HG02642 (cell line): Measurements from ENCODE around the gene MRFAP1.
"Not testable (repeated sequence)": the region's sequence is repeated elsewhere in the genome, so short reads cannot be mapped to it uniquely, and the experiment has no call there.

Experiments
- ATAC-seq: cut with Tn5 transposase; IDR thresholded peaks from one replicate; pipeline ENCODE4 v1.9.1; 2021; ENCODE audit warnings: mild to moderate bottlenecking; ENCODE audit not compliant: unreplicated experiment, poor library complexity

MRFAP1 gene

DNA sequence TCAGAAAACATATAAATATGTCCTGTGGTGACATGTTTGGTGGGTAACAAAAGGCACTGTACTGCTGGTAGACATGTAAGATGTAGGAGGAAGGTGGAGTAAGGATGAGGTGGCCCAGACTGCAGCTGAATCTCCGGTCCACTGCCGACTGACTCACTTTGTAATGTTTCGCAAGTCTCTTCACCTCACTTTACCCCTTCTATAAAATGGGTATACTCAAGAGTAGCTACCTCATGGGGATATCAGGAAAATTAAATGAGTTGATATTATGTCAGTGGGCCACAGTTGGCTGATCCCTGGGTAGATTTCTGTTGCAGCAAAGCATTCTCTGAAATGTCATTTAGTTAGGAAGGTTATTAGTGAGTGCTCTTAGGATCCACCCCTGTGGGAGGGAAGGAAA lies 22.1 kb downstream of the MRFAP1 start:
- ATAC-seq: no peak

DNA sequence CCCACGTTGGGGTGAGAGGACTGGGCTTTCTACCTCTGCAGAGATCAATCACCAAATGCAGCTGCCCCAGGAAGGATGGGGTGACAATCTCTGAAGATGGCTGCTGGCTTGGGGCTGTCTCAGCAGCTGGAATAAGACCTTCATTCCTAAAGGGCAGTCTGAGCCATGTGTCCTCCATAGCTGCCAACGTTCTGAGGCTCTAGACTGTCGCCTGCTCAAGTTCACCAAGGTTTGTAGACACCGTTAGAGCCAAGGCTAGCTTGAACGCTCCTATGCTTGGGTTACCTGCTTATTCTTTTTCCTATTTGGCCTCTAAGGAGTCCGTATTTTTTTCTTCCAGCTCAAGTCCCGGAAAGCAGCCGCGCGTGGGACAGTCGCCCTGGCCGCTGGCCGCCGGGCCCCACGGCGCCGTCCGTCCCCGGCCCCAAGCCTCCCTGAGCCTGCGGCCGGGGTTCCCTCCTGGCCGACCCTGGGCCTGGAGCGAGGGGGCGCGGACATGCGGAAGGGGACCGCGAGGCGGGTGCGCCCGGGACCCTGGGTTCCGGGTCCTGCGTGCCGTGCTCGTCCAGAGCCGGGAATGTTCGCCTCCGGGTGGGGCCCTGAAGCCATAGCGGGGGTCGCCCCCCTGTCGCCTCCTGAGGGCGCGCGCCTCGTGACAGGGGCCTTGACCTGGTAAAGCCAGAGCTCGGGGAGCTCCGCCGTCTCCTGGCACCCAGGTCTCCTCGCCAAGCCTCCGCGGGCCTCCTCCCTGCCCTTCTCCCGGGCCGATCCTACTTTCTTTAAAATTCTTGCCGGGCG lies 23.3 kb downstream of the MRFAP1 start:
- ATAC-seq: no peak

DNA sequence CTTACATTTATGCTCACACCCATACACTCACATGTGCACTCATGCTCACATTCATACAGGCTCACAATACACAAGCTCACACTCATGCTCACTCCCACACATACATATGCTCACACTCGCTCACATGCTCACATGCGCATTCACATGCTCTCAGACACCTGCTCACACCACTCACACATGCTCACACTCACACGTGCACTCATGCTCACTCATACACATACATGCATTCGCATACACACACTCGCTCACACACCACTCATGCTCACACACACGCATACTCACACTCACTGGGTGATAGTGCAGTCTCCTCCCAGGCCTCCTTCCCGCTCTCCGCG lies 24.8 kb downstream of the MRFAP1 start:
- no peak for ATAC-seq

DNA sequence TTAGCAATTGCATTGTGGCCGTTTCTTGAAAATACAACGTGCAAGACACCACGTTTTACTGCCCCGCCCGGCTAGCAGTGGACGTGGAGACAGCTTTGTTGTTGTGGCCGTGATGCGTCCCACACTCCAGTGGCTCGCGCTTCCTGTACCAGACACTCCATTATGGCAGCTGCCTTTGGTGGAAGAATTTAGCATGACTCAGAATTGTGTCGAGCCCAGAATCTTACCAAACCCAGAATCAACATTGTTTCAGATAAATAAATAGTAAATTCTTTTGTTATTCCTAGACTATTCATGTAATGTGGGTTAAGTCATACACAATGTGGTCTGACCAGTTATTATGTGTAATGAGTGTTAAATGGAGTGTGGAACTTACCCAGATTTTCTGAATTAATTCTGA lies 27.9 kb downstream of the MRFAP1 start:
- ATAC-seq: no peak

DNA sequence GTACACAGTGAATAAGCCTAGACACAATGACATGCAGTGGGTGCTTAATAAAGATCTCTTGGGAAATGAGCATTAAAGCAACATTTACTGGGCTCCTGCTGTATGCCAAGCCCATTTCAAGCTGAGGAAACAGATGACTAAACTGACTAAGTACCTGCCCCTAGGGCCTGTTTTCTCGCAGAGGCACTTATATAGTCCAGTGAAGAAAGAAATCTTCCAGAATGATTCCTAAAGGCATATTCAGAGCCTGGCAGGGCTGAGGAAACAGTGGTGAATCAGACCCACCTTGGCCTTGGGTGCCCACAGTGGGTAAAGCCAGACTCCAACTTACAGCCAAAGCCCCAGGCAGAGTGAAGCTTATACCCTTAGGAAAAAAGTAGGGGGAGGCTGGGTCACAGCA lies 31.2 kb downstream of the MRFAP1 start:
- no peak for ATAC-seq

DNA sequence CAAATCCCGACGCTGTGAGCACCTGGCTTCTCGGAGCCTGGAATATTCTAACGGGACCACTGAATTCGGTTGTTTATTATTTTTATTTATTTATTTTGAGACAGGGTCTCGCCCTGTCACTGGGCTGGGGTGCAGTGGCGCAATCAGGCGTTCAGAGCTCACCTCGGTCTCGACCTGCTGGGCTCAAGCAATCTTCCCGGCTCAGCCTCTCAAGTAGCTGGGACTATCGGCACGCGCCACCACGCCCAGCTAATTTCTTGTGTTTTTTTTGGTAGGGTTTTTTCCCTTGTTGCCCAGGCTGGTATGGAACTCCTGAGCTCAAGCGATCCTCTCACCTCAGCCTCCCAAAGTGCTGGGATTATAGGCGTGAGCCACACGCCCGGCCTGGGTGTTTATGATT lies 31.6 kb downstream of the MRFAP1 start:
- ATAC-seq: no peak

DNA sequence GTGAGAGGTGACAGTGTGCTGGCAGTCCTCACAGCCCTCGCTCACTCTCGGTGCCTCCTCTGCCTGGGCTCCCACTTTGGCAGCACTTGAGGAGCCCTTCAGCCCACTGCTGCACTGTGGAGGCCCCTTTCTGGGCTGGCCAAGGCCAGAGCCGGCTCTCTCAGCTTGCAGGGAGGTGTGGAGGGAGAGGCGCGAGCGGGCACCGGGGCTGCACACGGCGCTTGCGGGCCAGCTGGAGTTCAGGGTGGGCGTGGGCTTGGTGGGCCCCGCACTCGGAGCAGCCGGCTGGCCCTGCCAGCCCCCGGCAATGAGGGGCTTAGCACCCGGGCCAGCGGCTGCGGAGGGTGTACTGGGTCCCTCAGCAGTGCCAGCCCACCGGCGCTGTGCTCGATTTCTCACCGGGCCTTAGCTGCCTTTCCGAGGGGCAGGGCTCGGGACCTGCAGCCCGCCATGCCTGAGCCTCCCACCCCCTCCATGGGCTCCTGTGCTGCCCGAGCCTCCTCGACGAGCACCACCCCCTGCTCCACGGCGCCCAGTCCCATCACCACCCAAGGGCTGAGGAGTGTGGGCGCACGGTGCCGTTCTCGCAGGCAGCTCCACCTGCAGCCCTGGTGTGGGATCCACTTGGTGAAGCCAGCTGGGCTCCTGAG lies 32.2 kb downstream of the MRFAP1 start:
- ATAC-seq: not testable (repeated sequence)

DNA sequence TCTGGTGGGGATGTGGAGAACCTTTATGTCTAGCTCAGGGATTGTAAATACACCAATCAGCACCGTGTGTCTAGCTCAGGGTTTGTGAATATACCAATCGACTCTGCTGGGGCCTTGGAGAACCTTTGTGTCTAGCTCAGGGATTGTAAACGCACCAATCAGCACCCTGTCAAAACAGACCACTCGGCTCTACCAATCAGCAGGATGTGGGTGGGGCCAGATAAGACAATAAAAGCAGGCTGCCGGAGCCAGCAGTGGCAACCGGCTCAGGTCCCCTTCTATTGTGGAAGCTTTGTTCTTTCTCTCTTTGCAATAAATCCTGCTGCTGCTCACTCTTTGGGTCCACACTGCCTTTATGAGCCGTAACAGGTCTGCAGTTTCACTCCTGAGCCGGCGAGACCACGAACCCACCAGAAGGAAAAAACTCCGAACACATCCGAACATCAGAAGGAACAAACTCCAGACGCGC lies 32.7 kb downstream of the MRFAP1 start:
- ATAC-seq: not testable (repeated sequence)

DNA sequence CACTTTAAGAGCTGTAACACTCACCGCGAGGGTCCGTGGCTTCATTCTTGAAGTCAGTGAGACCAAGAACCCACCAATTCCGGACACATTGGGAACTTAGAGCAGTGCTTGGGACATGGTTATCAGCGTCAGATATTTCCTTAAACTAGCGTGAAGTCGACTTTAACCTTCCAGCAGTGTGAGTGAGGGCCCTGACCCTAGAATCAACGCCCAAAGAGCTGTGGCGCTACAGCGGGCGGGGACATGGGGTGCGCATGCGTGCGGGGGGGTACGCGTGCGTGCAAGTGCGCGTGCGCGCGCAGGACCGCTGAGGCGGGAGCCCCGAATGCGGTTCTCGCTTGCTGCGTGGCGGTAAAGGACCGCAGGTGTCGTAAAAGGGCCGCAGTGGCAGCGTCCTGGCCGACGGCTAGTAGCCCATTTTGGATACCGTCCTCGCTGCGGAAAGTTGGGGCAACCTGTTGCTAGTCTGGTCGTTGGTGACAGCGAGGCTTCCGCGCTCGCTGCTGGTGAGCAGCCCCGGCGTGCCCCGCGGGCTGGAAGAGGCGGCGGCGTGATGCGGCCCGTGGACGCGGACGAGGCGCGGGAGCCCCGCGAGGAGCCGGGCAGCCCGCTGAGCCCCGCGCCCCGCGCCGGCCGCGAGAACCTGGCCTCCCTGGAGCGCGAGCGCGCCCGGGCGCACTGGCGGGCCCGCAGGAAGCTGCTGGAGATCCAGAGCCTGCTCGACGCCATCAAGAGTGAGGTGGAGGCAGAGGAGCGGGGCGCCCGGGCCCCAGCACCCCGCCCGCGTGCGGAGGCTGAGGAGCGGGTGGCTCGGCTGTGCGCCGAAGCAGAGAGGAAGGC lies 33.4 kb downstream of the MRFAP1 start:
- ATAC-seq: peak; percentile 79

DNA sequence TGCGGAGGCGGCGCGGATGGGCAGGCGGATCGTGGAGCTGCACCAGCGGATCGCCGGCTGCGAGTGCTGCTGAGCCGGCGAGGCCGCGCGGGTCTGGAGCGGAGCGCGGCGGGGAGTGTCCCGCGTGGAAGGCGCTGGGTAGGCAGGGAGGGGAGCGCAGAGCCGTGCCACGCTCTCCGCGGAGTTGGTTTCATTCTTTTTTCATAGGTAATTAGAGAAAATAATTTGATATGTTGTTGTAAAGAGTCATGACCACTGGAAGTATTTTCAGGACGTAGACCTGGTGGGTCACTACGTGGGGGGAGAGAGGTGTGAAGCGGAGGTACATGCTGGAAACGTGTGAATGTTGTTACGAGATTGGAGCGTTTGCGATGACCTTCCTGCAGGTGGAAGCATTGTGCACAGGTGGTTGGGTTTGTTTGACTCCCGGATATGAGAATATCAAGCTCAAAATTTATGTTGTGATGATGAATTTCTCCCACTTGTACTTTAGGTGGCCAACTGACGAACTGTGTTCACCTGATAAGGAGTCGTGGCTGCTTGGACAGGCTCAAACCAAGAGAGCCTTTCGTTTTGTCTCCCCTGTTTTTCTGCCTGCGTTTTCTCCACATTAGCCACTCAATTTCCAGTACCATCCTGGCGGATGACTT lies 34.1 kb downstream of the MRFAP1 start:
- peak; percentile 37 for ATAC-seq

DNA sequence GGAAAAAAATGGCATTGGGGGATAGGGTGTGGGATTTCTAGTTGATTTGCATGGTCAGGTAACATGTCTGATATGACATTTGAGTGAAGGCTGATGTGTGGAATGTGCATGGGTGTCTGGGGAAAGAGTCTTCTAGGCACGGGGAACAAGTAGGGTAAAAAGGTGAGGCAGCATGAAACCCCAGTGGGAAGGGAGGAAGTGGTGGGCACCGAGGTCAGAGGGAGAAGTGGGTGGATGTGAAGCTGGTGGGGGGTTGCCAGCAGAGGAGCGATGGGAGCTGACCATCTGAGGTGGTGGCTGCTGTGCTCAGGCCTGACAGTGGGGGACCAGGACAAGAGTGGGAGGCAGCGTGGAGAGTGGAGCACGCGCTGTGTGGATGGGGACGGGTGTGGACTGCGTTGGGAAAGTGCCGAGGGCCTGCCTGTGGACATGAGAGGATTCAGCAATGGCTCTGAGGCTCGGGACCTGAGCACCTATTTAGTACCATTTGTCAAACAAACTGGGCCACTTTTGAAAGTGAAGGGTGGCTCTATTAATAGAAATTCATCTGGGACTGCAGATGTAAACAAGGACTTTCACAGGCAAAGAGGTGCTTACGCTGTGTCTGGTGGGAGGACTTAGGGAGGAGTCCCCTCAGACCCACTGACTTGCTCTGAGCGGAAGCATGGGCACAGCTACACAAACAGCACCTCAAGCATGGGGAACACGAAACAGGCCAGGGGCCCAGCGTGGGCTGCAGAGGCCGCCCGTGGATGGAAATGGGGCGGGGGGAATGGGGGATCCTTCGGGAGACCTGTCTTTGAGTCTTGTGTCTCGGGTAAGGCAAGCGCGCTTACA lies 36.5 kb downstream of the MRFAP1 start:
- no peak for ATAC-seq

DNA sequence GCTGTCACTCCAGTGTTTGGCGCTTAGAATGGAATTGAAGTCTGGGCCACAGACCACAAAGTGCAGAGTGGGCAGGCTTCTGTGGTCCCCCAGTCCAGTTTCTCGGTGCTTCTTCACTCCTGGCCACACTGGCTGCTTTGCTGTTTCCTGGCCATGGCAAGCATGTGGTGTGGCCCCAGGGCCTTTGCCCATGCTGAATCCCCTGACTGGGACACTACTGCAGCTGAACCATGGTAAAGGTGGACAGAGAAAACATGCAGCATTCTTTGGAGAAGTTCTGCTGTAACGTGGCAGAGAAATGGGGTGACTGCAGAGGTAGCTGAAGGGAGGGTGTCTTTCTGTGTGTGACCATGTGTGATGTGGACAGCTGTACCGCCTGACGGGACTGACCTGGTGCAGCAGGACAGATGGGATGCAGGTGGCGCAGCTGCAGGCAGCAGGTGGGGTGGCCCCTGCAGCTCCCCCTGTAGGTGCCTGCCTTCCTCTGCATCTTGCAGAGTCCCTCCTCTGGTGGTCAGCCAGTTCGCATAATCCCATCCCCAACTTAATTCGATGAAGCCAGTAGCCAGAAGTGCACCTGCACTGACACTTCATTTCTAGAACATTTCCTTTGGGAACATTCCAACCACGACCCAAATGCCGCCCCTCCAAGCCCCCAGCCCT lies 40.0 kb downstream of the MRFAP1 start:
- ATAC-seq: no peak

DNA sequence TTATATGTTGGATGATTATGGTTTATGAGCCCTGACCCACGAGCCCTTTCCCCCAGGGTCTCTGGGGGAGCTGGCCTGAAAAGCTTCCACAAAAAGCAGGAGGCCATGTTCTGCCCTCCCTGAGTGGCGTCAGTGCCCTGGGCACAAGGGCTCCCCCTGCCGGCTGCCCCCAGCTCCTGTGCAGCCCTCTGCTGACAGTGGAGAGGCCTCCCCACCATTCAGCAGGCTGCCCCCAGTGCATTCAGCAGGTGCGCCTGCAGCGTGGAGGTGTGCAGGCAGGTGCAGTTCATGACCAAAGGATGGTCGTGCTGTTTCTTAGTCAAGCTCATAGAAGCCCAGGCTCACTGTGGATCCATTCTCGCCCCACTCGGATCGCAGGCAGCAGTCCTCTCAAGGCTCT lies 40.7 kb downstream of the MRFAP1 start:
- ATAC-seq: no peak

DNA sequence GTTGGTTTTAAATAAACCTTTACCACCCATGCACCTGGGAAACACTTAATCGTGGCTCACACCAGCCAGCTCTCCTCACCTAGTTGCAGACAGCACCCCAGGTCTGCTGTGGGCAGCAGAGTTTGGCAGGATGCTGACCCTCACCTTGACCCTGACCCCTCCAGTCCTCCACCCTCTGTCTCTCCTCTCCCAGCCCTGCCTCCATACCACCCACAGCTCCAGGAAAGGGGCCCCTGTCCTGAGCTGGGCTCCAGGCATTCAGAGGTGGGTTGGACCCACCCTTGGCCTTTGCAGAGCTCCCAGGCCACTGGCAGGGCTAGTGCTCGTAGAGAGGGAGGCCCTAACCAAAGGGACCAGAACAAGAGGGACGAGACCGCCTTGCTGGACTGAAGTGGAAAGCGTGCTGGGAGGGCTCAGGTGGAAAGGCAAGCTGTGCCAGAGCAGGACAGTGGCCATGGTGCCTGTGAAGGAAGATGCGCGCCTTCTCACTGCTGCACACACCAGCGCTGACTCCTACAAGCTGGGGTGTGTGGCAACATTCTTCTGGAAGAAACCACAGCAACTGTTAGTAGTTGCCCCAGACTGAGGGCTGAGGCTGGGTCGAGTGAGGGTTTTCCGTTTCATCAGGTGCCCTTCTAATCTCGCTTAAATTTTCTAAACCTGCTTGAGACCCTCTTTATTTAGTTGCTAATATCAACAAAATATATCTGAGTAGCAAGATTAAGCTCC lies 42.5 kb downstream of the MRFAP1 start:
- ATAC-seq: no peak

DNA sequence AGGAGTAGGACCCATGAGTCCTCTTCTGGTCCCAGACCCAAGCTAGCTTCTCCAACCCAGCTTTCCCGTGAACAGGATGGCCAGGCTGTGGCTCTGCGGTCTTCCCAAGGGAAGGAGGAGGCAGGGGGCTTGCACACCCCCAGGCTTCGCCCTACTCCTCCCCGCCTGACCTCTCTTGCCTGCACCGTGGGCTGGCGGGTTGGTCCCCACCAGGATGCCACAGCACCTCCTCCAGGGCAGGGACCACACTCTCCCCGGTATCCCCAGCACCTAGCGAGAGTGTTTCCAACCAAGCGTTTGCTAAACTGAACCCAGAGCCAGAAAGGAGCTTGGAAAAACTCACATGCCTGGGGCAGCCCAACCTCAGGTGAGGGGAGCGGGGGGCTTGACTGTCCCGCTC lies 44.2 kb downstream of the MRFAP1 start:
- ATAC-seq: no peak

DNA sequence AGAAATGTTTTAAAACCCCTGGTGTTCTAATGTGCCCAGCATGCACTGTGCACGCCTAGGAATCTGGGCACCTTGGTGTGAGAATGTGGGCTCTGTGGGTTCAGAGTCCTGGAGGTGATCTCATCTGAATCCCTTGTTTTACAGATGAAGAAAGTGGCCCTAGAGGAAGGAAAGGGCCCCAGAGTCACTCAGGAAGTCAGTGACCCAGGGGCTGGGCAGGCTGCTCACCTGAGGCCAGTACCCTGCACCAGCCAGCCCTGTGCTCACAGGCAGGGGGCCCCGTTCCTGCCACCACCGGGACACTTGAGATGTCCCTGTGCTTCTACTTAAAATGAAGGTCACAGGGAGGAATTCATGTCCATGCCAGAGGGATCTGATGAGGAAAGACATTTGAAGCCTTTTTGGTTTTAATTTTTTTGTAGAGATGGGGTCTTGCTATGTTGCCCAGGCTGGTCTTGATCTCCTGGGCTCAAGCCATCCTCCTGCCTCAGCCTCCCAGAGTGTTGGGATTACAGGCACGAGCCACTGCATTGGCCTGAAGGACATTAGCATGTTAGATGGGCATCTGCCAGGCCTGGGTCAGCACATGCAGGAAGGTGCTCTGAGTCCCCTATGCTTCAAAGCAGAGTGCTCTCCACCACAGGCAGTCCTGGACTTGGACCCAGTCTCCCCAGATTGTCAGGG lies 45.8 kb downstream of the MRFAP1 start:
- ATAC-seq: no peak

DNA sequence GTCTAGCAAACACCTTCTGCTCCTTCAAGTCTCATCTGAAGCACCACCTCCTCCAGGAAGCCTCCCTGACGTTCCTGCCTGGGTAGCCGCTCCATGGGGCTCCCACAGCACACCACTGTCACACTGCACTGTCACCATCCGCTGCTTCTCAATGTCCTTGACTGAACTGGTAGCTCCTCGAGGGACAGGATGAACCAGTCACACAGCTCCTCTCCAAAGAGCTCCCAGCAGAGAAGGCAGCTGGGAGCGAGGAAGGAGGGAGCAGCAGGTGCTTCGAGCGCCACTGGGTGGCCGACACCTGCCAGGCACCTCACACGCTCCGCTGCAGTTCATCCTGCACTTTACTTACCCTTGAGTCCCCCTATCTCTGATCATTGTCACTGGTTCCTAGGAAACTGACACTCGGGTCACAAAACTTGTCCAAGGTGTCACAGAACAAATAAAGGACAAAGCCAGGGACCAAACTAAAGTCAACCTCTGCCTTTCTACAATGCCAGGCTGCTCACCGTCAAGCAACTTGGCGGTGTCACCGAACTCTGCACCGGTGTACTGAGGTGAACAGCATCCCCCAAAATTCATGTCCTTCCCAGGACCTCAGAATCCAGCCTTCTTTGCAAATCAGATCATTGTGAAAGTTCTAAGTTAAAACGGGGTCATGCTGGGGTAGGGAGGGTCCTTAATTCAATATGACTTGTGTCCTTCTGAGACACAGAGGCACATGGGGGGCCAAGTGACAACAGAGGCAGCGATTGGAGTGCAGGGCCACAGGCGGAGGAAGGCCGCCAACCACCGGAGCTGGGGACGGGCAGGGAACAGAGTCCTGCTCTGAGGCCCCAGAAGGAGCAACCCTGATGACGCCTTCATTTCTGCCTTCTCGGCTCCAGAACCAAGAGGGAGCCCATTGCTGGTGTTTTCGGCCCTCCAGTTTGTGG lies 47.7 kb downstream of the MRFAP1 start:
- no peak for ATAC-seq
